Tibial nerve (tissue), 4 donors: ENCODE measurements around the gene GOLGA8K.
"Not testable (repeated sequence)": the region's sequence is repeated elsewhere in the genome, so short reads cannot be mapped to it uniquely, and the experiment has no call there.

ENCODE experiments used
- CTCF ChIP-seq, 5 experiments: fragments of 200-600 bp in 3 of 5; fragments of 450-650 bp in 2 of 5; sonication (generic) in 3 of 5; IDR thresholded peaks; one replicate each; pipeline ENCODE4 v1.5.1; 2016 to 2019; ENCODE audit warnings: antibody characterized with exemption in 5 of 5, mild to moderate bottlenecking in 3 of 5, moderate library complexity in 2 of 5
- EP300 ChIP-seq, 2 donors: sonication (generic); formaldehyde crosslinking; IDR thresholded peaks; one replicate each; pipeline ENCODE4 v1.6.1; 2017; ENCODE audit warnings: antibody characterized with exemption in 2 of 2, mild to moderate bottlenecking in 1 of 2
- POLR2A ChIP-seq, 2 donors: fragments of 450-650 bp; IDR thresholded peaks; one replicate each; pipeline ENCODE4 v1.6.1; 2017; ENCODE audit warnings: antibody characterized with exemption in 2 of 2, mild to moderate bottlenecking in 2 of 2, moderate library complexity in 2 of 2

DNA sequence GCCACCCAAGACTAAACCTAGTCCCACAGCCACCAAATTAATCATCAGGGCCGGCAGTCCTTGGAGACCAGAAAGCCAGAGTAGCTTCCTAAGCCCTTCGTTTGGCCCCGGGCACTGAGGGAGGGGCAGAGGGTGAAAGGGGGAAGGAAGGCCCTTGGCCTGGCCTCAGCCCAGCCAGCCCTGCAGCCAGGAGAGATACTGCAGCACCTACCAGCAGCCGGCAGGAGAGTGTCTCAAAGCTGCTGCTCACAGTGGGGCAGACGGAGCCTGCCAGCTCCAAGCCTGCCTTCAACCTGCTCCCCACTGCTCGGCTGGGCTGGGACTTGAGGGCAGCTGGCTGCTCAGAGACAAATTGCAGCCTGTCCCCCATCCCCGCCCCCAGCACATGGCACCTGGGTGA, 50.3 kb downstream of the GOLGA8K start:
- not testable (repeated sequence) for TF ChIP-seq POLR2A, CTCF, EP300 (IDR thresholded peaks at IDR 0.05)
